ENCODE measurements around the gene NAP1L5. TPM values are rescaled to one million over a fixed set of nuclear protein-coding genes. Genes with fewer than 3 reads are reported as not detected.
A peak's percentile ranks its signal among the peaks of the same experiment; 100 is the strongest.

Gene NAP1L5
- total RNA-seq, 1 experiment from 2014 or later = 1.8 TPM

DNA sequence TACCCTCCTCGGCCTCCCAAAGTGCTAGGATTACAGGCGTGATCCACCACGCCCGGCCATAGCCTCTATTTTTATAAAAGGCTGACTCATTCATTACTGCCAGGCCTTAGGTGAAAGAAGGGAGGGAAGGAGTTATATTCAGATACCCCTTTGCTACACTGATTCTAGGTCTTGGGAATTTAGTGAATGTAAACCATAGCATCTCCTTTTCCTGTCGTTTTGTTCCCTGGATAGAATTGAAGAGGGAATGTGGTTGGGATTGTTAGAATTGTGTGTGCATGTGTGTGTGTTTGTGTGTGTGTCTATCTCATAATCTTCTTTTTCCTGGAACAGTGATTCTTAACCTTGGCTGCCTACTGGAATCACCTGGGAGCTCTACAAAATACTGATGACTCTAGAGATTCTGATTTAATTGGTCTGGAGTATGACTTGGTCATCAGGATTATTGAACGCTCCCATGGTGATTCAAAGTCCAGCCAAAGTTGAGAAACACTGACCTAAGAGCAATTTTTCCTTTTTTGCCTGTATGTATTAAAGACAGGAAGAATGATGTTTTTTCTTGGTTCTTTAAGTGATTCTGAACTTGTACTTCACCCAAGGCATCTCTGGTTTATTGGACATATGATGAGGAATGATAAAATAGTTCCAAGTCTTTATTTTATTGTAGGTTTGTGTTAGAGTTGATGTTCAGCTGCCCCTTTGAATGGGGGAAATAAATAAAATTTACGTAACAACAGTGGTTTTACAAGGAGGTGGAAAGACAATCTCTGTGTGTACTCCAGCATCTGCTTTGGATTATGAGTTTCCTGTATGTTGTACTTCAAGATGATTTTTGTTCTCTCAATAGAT lies 37.0 kb downstream of the NAP1L5 start:
- Histone ChIP-seq H3K4me2 (ENCODE audit: low read length) (peak overlapping the region; percentile 37), H3K9ac (ENCODE audit: low read length) (no peak overlapping the region), H4K20me1 (ENCODE audit: insufficient read depth) (no peaks in the 10 kb centered on the region), H3K9me2 (ENCODE audit: insufficient read depth) (no peaks in the 10 kb centered on the region), H2AFZ (ENCODE audit: low read depth, low read length, poor library complexity, severe bottlenecking) (no peak overlapping the region), H3K4me3 (replicated peaks in 1 of 2; ENCODE audit: low read depth in 1 of 2, low read length in 2 of 2) (no peak overlapping the region), H3K79me2 (ENCODE audit: insufficient read depth, low read length) (no peaks in the 10 kb centered on the region), H3K27me3 (ENCODE audit: insufficient read depth, low read length) (no peaks in the 10 kb centered on the region), H3K27ac (ENCODE audit: low read depth, low read length) (no peak overlapping the region), H3K9me3 (ENCODE audit: control insufficient read depth in 1 of 2, insufficient read depth in 1 of 2, low read depth in 1 of 2, low read length in 2 of 2) (no peaks in the 10 kb centered on the region), H3K36me3 (ENCODE audit: control insufficient read depth in 1 of 2, insufficient read depth in 2 of 2, low read length in 2 of 2) (no peaks in the 10 kb centered on the region), H3K4me1 (ENCODE audit: control insufficient read depth in 1 of 2, insufficient read depth in 2 of 2, low read length in 2 of 2) (peaks cover 0 to 23% of the 10 kb centered on the region in 2 experiments; a peak in 3 of 4 replicates)
- ChIA-PET CTCF (interaction anchor here (1.6 to 1.9 kb wide), 4 partner anchors 13 to 363 kb away, joined by 7 to 71 read pairs (median 8); no protein-coding TSS in a partner anchor), POLR2A (no interaction called here), RAD21 (ENCODE audit: low non-redundant PET in 1 of 2, low total read pairs in 2 of 2, uncharacterized antibody in 2 of 2, unreplicated experiment in 2 of 2) (no interaction called here)
- ATAC-seq (no peak), DNase-seq (ENCODE audit: low read depth, low spot score) (no peak)
- BruUV-seq (replicated peaks) = no TSS peak
- intact Hi-C loops (cut with micrococcal nuclease) = no loop called here
- TF ChIP-seq, protein P1, sequence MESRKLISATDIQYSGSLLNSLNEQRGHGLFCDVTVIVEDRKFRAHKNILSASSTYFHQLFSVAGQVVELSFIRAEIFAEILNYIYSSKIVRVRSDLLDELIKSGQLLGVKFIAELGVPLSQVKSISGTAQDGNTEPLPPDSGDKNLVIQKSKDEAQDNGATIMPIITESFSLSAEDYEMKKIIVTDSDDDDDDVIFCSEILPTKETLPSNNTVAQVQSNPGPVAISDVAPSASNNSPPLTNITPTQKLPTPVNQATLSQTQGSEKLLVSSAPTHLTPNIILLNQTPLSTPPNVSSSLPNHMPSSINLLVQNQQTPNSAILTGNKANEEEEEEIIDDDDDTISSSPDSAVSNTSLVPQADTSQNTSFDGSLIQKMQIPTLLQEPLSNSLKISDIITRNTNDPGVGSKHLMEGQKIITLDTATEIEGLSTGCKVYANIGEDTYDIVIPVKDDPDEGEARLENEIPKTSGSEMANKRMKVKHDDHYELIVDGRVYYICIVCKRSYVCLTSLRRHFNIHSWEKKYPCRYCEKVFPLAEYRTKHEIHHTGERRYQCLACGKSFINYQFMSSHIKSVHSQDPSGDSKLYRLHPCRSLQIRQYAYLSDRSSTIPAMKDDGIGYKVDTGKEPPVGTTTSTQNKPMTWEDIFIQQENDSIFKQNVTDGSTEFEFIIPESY (IDR thresholded peaks at IDR 0.05; ENCODE audit: extremely low read depth, insufficient replicate concordance, low read length) = no peak
- TF ChIP-seq SIN3A (IDR thresholded peaks at IDR 0.05; ENCODE audit: low read depth) = no peak
- no peak for TF ChIP-seq SP1 (IDR thresholded peaks at IDR 0.05; ENCODE audit: low read depth)
- no peak for TF ChIP-seq EZH2 (IDR thresholded peaks at IDR 0.05)
- no peak for TF ChIP-seq REST (IDR thresholded peaks at IDR 0.05; ENCODE audit: low read depth)
- no peak for TF ChIP-seq RAD21 (IDR thresholded peaks at IDR 0.05; ENCODE audit: low read depth)
- no peak for TF ChIP-seq FOSL1 (IDR thresholded peaks at IDR 0.05; ENCODE audit: low read depth)
- TF ChIP-seq ZFX (IDR thresholded peaks at IDR 0.05) = no peak
- TF ChIP-seq, protein P2, sequence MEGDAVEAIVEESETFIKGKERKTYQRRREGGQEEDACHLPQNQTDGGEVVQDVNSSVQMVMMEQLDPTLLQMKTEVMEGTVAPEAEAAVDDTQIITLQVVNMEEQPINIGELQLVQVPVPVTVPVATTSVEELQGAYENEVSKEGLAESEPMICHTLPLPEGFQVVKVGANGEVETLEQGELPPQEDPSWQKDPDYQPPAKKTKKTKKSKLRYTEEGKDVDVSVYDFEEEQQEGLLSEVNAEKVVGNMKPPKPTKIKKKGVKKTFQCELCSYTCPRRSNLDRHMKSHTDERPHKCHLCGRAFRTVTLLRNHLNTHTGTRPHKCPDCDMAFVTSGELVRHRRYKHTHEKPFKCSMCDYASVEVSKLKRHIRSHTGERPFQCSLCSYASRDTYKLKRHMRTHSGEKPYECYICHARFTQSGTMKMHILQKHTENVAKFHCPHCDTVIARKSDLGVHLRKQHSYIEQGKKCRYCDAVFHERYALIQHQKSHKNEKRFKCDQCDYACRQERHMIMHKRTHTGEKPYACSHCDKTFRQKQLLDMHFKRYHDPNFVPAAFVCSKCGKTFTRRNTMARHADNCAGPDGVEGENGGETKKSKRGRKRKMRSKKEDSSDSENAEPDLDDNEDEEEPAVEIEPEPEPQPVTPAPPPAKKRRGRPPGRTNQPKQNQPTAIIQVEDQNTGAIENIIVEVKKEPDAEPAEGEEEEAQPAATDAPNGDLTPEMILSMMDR (IDR thresholded peaks at IDR 0.05 in 2 of 3, conservative IDR thresholded peaks at IDR 0.05 in 1 of 3; ENCODE audit: borderline replicate concordance in 1 of 3, insufficient read depth in 1 of 3, low read depth in 2 of 3, low read length in 2 of 3) = no peak
- TF ChIP-seq, protein P3, sequence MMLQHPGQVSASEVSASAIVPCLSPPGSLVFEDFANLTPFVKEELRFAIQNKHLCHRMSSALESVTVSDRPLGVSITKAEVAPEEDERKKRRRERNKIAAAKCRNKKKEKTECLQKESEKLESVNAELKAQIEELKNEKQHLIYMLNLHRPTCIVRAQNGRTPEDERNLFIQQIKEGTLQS (IDR thresholded peaks at IDR 0.05) = no peak
- no peak for TF ChIP-seq JUND (IDR thresholded peaks at IDR 0.05)
- TF ChIP-seq MAX (IDR thresholded peaks at IDR 0.05) = no peak

Data from HCT116 (cell line).